Mesendoderm (in vitro differentiated cells): Measurements from ENCODE around the gene MBD5.

Experiments used
- DNase-seq: peaks from one replicate; pipeline ENCODE4 v3.0.0; 2013
- H2AK5ac ChIP-seq: 2 replicates; pipeline ENCODE4 v1.6.1; 2013; ENCODE audit warnings: low read length, inconsistent platforms
- H2BK120ac ChIP-seq: 2 replicates; pipeline ENCODE4 v1.6.1; 2013; ENCODE audit warnings: low read depth, mild to moderate bottlenecking, low read length, moderate library complexity, mixed read lengths
- H2BK15ac ChIP-seq: replicated peaks from 2 replicates; pipeline ENCODE4 v1.6.1; 2013; ENCODE audit warnings: low read depth, mild to moderate bottlenecking, moderate library complexity
- H2BK5ac ChIP-seq: 2 replicates; pipeline ENCODE4 v1.6.1; 2013; ENCODE audit warnings: low read length, inconsistent platforms
- H3K18ac ChIP-seq: 2 replicates; pipeline ENCODE4 v1.6.1; 2013; ENCODE audit warnings: mild to moderate bottlenecking, low read length, mixed read lengths
- H3K23ac ChIP-seq: one replicate; pipeline ENCODE4 v1.6.1; 2013; ENCODE audit warnings: low read length
- H3K27ac ChIP-seq: 2 replicates; pipeline ENCODE4 v1.5.1; 2013; ENCODE audit warnings: low read depth, mild to moderate bottlenecking, inconsistent platforms, low read length, moderate library complexity
- H3K27me3 ChIP-seq: 2 replicates; pipeline ENCODE4 v1.6.1; 2013; ENCODE audit warnings: low read length, control low read depth, mild to moderate bottlenecking, inconsistent platforms; ENCODE audit not compliant: insufficient read depth, poor library complexity
- H3K36me3 ChIP-seq: 2 replicates; pipeline ENCODE4 v1.6.1; 2013; ENCODE audit warnings: low read length, inconsistent platforms; ENCODE audit not compliant: control insufficient read depth, insufficient read depth
- H3K4ac ChIP-seq: one replicate; pipeline ENCODE4 v1.6.1; 2013; ENCODE audit warnings: low read depth, mild to moderate bottlenecking, low read length, moderate library complexity
- H3K4me1 ChIP-seq: 2 replicates; pipeline ENCODE4 v1.6.1; 2013; ENCODE audit warnings: low read depth, low read length, inconsistent platforms; ENCODE audit not compliant: control insufficient read depth
- H3K4me2 ChIP-seq: 2 replicates; pipeline ENCODE4 v1.6.1; 2013; ENCODE audit warnings: low read length
- H3K4me3 ChIP-seq: 2 replicates; pipeline ENCODE4 v1.5.1; 2013; ENCODE audit warnings: mild to moderate bottlenecking, low read length
- H3K56ac ChIP-seq: one replicate; pipeline ENCODE4 v1.6.1; 2013; ENCODE audit warnings: low read length
- H3K79me1 ChIP-seq: 2 replicates; pipeline ENCODE4 v1.6.1; 2013; ENCODE audit warnings: low read length, inconsistent platforms
- H3K79me2 ChIP-seq: 2 replicates; pipeline ENCODE4 v1.6.1; 2013; ENCODE audit warnings: mild to moderate bottlenecking, low read length; ENCODE audit not compliant: control insufficient read depth, insufficient read depth
- H3K9ac ChIP-seq: 2 replicates; pipeline ENCODE4 v1.6.1; 2013; ENCODE audit warnings: low read length, inconsistent platforms
- H4K5ac ChIP-seq: one replicate; pipeline ENCODE4 v1.6.1; 2013; ENCODE audit warnings: low read length
- H4K8ac ChIP-seq: one replicate; pipeline ENCODE4 v1.6.1; 2013; ENCODE audit warnings: low read depth, mild to moderate bottlenecking, control low read depth, low read length, moderate library complexity
- WGBS: extraction: QIAGEN DNeasy Blood & Tissue Kit; methylation state at CpG from one replicate; pipeline ENCODE4 v1.1.7; 2013; ENCODE audit warnings: low lambda C conversion rate, missing lambda C conversion rate; ENCODE audit not compliant: insufficient coverage; ENCODE audit errors: extremely low coverage; 5-methylcytosine and 5-hydroxymethylcytosine counted together

Gene MBD5

DNA sequence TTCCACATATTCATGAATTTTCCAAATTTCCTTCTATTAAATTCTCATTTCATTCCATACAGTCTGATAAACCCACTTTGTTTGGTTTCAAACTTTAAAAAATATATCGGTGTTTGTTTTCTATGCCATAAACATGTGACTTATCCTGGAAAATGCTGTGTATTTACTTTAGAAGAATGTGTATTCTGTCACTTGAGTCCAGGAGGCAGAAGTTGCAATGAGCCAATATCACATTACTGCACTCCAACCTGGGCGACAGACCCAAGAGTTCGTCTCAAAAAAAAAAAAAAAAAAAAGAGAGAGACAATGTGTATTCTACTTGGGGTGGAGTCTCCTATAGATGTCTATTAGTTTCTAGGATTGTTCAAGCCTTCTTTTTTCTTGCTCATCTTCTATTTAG is 31.8 kb downstream of the MBD5 start:
- no peaks in the 10 kb centered on the region for H3K79me1 ChIP-seq
- no peak for DNase-seq
- H3K56ac ChIP-seq, result no peak overlapping the region
- no peak overlapping the region for H3K4ac ChIP-seq
- no peak overlapping the region for H3K27ac ChIP-seq
- no CpG with 5 or more reads among the region's 3 CpGs for WGBS
- no peaks in the 10 kb centered on the region for H3K79me2 ChIP-seq
- H2BK15ac ChIP-seq, result no peak overlapping the region
- H3K36me3 ChIP-seq, result no peaks in the 10 kb centered on the region
- no peak overlapping the region for H3K9ac ChIP-seq
- H3K4me3 ChIP-seq, result no peak overlapping the region
- no peak overlapping the region for H2AK5ac ChIP-seq
- H3K4me1 ChIP-seq, result no peaks in the 10 kb centered on the region
- no peak overlapping the region for H3K23ac ChIP-seq
- no peak overlapping the region for H2BK120ac ChIP-seq
- H2BK5ac ChIP-seq, result no peak overlapping the region
- no peak overlapping the region for H4K5ac ChIP-seq
- H4K8ac ChIP-seq, result no peak overlapping the region
- H3K4me2 ChIP-seq, result no peak overlapping the region
- H3K18ac ChIP-seq, result no peak overlapping the region
- H3K27me3 ChIP-seq, result no peaks in the 10 kb centered on the region

DNA sequence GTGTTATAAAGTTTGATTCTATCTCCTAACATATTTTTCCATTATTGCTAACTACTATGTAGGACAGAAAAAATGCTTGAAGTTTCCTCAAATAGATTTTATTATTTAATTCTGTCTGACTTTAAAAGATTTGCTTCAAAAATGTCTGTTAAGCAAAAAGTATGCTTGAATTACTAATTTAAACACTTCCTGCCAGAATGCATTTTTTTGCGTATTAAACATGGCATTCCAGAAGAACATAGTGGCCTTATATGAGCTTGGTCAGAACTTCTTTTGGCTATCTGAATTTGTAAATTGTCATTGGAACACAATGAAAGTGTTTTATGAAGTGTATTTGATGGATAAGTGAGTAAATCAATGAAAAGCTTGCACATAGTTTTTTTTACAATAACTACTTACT is 37.8 kb downstream of the MBD5 start:
- Histone ChIP-seq H3K4me3 (no peak overlapping the region), H4K5ac (no peak overlapping the region), H3K4me2 (no peak overlapping the region), H2BK120ac (no peak overlapping the region), H3K9ac (no peak overlapping the region), H3K79me2 (no peaks in the 10 kb centered on the region), H4K8ac (no peak overlapping the region), H3K4me1 (no peaks in the 10 kb centered on the region), H3K27ac (no peak overlapping the region), H3K4ac (no peak overlapping the region), H3K56ac (no peak overlapping the region), H3K36me3 (no peaks in the 10 kb centered on the region), H2BK5ac (no peak overlapping the region), H2AK5ac (no peak overlapping the region), H2BK15ac (no peak overlapping the region), H3K79me1 (no peaks in the 10 kb centered on the region), H3K23ac (no peak overlapping the region), H3K27me3 (no peaks in the 10 kb centered on the region), H3K18ac (no peak overlapping the region)
- no peak for DNase-seq
- no CpG with 5 or more reads among the region's 1 CpG for WGBS

DNA sequence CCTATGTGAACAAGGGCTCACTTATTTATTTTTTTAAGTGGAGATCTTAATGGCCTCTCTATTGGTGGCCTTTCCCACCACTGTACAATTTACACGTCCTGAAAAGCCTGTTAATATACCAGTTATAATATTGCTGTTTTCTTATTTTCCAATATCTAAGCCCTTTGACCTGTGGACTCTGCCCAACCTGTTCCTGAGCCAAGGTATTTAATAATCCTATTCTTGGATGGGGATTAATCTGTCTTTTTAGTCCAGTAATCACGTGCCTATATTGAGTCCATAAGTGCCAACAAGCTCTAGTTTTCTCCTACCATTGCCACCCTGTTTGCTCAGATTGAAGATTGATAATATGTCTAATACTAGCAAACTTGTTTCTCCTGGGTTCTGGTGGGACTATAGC is 42.7 kb downstream of the MBD5 start:
- Histone ChIP-seq H3K9ac (no peak overlapping the region), H4K8ac (no peak overlapping the region), H3K4me2 (no peak overlapping the region), H3K27me3 (no peaks in the 10 kb centered on the region), H3K4me3 (no peak overlapping the region), H3K36me3 (no peaks in the 10 kb centered on the region), H3K79me2 (no peaks in the 10 kb centered on the region), H4K5ac (no peak overlapping the region), H3K4me1 (no peaks in the 10 kb centered on the region), H3K56ac (no peak overlapping the region), H3K18ac (no peak overlapping the region), H2BK15ac (no peak overlapping the region), H2BK5ac (no peak overlapping the region), H2BK120ac (no peak overlapping the region), H3K4ac (no peak overlapping the region), H2AK5ac (no peak overlapping the region), H3K27ac (no peak overlapping the region), H3K23ac (no peak overlapping the region), H3K79me1 (no peaks in the 10 kb centered on the region)
- no CpG with 5 or more reads among the region's 2 CpGs for WGBS
- DNase-seq, result no peak

DNA sequence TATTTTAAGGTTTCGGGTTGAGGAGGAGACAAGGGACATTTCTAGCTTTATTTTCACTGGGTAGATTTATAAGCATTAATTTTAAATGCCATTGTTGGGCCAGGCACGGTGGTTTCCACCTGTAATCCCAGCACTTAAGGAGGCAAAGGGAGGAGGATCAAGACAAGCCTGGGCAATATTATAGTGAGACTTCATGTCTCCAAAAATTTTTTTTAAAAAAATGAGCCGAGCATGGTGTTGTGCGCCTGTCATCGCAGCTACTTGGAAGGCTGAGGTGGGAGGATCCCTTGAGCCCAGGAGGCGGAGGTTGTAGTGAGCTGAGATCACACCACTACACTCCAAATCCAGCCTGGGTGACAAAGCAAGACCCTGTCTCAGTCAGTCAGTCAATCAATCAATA is 45.0 kb downstream of the MBD5 start:
- no CpG with 5 or more reads among the region's 6 CpGs for WGBS
- H3K36me3 ChIP-seq, result no peaks in the 10 kb centered on the region
- no peak overlapping the region for H2BK5ac ChIP-seq
- DNase-seq, result no peak
- no peak overlapping the region for H4K5ac ChIP-seq
- H3K27me3 ChIP-seq, result no peaks in the 10 kb centered on the region
- no peaks in the 10 kb centered on the region for H3K79me1 ChIP-seq
- no peak overlapping the region for H3K23ac ChIP-seq
- no peak overlapping the region for H3K56ac ChIP-seq
- no peak overlapping the region for H3K4me2 ChIP-seq
- no peak overlapping the region for H2AK5ac ChIP-seq
- no peaks in the 10 kb centered on the region for H3K4me1 ChIP-seq
- no peak overlapping the region for H3K27ac ChIP-seq
- no peak overlapping the region for H3K18ac ChIP-seq
- H2BK120ac ChIP-seq, result no peak overlapping the region
- no peak overlapping the region for H3K4me3 ChIP-seq
- no peak overlapping the region for H3K4ac ChIP-seq
- H3K79me2 ChIP-seq, result no peaks in the 10 kb centered on the region
- H2BK15ac ChIP-seq, result no peak overlapping the region
- no peak overlapping the region for H4K8ac ChIP-seq
- no peak overlapping the region for H3K9ac ChIP-seq

DNA sequence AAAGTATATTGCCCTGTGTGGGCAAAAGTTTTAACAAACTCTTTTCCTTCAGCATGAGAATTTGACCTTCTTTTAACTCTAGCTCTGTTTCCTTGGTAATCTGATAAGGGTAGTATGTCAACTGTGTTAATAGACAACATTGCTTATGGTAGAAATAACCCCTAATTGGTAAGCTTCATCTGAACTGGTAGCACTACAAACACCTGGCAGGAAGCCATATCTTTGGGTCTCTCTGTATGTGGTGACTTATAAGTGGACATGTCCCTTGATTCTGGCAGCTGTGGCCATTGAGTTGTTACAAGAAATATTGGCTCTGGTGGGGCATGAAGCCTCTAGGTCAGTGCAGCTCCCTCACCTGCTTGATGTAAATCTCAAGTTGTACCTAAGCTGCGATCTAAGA is 46.9 kb downstream of the MBD5 start:
- no peak overlapping the region for H3K56ac ChIP-seq
- H2AK5ac ChIP-seq, result no peak overlapping the region
- H4K5ac ChIP-seq, result no peak overlapping the region
- H3K9ac ChIP-seq, result no peak overlapping the region
- H3K27ac ChIP-seq, result no peak overlapping the region
- H3K4ac ChIP-seq, result no peak overlapping the region
- no peaks in the 10 kb centered on the region for H3K27me3 ChIP-seq
- no peaks in the 10 kb centered on the region for H3K36me3 ChIP-seq
- H3K4me3 ChIP-seq, result no peak overlapping the region
- H3K23ac ChIP-seq, result no peak overlapping the region
- H4K8ac ChIP-seq, result no peak overlapping the region
- no peak overlapping the region for H2BK15ac ChIP-seq
- WGBS, result no CpG with 5 or more reads among the region's 1 CpG
- no peak overlapping the region for H2BK120ac ChIP-seq
- no peak overlapping the region for H3K18ac ChIP-seq
- H3K79me1 ChIP-seq, result no peaks in the 10 kb centered on the region
- no peak overlapping the region for H2BK5ac ChIP-seq
- no peaks in the 10 kb centered on the region for H3K79me2 ChIP-seq
- no peaks in the 10 kb centered on the region for H3K4me1 ChIP-seq
- DNase-seq, result no peak
- no peak overlapping the region for H3K4me2 ChIP-seq

DNA sequence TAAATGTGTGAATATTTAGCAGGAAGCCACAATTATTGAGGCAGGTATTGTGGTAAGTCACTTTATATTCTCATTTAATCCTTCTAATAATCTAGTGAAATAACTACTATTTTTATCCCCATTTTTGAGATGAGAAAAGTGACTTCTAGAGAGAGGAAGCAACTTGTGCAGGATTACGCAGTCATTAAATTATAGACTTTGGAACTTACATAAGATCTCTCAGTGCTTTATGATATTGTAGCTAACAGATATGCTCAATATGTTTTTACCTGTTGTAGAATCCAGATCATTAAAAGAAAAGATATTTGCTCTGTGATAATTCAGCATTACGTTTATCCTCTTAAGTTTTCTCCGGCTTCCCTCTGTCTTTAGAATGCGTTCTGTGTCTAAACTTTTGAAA is 50.5 kb downstream of the MBD5 start:
- Histone ChIP-seq H3K27me3 (no peaks in the 10 kb centered on the region), H2BK15ac (no peak overlapping the region), H4K5ac (no peak overlapping the region), H3K27ac (no peak overlapping the region), H3K9ac (no peak overlapping the region), H3K56ac (no peak overlapping the region), H2BK120ac (no peak overlapping the region), H3K4me3 (no peak overlapping the region), H3K23ac (no peak overlapping the region), H3K36me3 (no peaks in the 10 kb centered on the region), H4K8ac (no peak overlapping the region), H3K4ac (no peak overlapping the region), H2BK5ac (no peak overlapping the region), H2AK5ac (no peak overlapping the region), H3K4me1 (no peaks in the 10 kb centered on the region), H3K79me1 (no peaks in the 10 kb centered on the region), H3K18ac (no peak overlapping the region), H3K4me2 (no peak overlapping the region), H3K79me2 (no peaks in the 10 kb centered on the region)
- WGBS, result no CpG with 5 or more reads among the region's 4 CpGs
- DNase-seq, result no peak
